ENCODE measurements around the gene FAM3D.
"Not testable (repeated sequence)": the region's sequence is repeated elsewhere in the genome, so short reads cannot be mapped to it uniquely, and the experiment has no call there.

FAM3D gene, protein sequence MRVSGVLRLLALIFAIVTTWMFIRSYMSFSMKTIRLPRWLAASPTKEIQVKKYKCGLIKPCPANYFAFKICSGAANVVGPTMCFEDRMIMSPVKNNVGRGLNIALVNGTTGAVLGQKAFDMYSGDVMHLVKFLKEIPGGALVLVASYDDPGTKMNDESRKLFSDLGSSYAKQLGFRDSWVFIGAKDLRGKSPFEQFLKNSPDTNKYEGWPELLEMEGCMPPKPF

DNA sequence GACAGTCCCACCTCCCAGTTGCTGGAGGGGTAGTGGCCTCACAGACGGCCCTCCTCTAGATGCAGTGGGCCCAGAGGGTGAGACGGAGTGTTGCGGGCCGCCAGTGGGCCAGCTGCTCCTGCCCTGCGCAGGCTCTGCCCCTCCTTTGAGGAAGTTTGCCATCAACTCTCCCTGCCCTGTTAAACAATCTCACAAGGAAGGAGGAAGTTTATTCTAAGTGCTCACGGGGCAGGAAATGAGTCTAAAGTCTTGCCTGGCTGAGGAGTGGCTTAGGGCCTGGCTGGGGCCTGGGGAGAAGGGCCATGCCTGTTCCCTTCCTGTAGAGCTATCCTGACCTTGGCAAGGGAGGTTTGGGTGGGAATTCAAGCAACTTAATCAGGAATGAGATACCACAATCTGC lies at the start of gene FAM3D:
FAM3D (minus strand) TSS at position 92 of the 400 bp plus-strand sequence. CDS start 11,211 bp downstream, outside the sequence.
- Mint-ChIP-seq H3K4me3 (no peak within 1 kb of the TSS), H3K9me3 (no peaks in the 10 kb centered on the region), H3K36me3 (ENCODE audit: low read depth) (no peaks in the 10 kb centered on the region), H3K27ac (no peak within 1 kb of the TSS), H3K4me1 (ENCODE audit: low read depth) (no peaks in the 10 kb centered on the region), H3K27me3 (ENCODE audit: low read depth) (peaks cover 5% of the 10 kb centered on the region)
- DNase-seq (ENCODE audit: low spot score) = no peak

DNA sequence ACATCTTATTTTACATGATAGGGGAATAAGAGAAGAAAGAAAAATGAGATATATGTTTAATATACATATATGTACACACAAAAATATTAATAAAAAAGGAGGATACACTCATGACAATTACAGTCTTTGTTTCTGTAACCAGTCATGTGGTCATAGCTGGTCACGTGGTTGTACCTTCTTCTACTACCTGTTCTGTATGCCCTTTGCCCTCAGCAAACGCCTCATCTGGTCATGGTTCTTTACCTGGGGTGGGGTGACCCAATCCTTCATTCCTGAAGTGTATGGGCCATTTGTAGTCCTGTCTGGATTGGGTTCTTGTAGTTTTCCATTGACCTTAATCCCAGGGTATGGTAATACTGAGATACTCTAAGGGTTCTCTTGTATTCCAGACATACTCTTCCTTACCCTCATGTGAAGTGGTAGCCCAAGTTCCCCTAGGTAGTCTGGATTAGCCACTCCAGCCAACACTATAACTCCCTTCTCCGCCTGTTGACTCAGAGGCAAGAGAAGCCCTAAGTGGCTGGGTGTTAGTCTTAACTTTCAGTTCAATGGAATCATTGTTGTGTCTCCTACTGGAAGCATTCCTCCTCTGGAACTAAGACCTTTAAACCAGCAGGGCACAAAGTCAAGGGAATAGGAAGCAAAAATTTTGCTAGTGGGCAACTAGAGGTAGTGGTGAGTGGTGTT lies 47.3 kb upstream of the FAM3D start:
- Mint-ChIP-seq H3K27me3 (ENCODE audit: low read depth) (no peaks in the 10 kb centered on the region), H3K9me3 (no peaks in the 10 kb centered on the region), H3K4me3 (no peak overlapping the region), H3K4me1 (ENCODE audit: low read depth) (no peaks in the 10 kb centered on the region), H3K27ac (no peak overlapping the region), H3K36me3 (ENCODE audit: low read depth) (no peaks in the 10 kb centered on the region)
- no peak for DNase-seq (ENCODE audit: low spot score)

DNA sequence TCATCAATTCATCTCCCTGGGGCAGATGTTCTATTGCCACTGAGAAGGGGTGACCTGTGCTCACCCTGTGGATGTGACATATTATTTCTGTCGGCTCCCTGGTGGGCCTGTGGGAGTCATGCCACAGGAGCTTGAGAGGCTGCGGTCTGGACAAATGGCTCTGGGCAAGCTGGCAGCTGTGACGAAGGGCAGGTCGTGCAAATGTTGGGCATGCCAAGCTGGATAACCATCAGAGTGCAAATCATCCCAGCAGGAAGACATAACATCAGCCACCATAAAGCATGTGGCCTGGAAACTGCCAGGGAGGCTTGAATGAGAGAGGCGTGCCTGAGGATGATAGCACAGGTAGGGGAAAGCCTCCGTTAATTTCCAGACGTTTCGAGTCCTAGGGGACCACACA lies 45.3 kb upstream of the FAM3D start:
- H3K9me3 Mint-ChIP-seq = no peaks in the 10 kb centered on the region
- H3K4me3 Mint-ChIP-seq = no peak overlapping the region
- DNase-seq (ENCODE audit: low spot score) = no peak
- no peaks in the 10 kb centered on the region for H3K4me1 Mint-ChIP-seq (ENCODE audit: low read depth)
- H3K27me3 Mint-ChIP-seq (ENCODE audit: low read depth) = no peaks in the 10 kb centered on the region
- H3K36me3 Mint-ChIP-seq (ENCODE audit: low read depth) = no peaks in the 10 kb centered on the region
- no peak overlapping the region for H3K27ac Mint-ChIP-seq

DNA sequence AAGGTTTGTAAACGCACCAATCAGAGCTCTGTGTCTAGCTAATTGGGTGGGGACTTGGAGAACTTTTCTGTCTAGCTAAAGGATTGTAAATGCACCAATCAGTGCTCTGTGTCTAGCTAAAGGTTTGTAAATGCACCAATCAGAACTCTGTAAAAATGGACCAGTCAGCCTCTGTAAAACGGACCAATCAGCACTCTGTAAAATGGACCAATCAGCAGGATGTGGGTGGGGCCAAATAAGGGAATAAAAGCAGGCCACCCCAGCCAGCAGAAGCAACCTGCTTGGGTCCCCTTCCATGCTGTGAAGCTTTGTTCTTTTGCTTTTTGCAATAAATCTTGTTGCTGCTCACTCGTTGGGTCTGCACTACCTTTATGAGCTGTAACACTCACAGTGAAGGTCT lies 42.4 kb upstream of the FAM3D start:
- DNase-seq (ENCODE audit: low spot score); H3K4me1 Mint-ChIP-seq (ENCODE audit: low read depth); H3K4me3 Mint-ChIP-seq; H3K27ac Mint-ChIP-seq; H3K36me3 Mint-ChIP-seq (ENCODE audit: low read depth); H3K9me3 Mint-ChIP-seq; H3K27me3 Mint-ChIP-seq (ENCODE audit: low read depth): not testable (repeated sequence)

DNA sequence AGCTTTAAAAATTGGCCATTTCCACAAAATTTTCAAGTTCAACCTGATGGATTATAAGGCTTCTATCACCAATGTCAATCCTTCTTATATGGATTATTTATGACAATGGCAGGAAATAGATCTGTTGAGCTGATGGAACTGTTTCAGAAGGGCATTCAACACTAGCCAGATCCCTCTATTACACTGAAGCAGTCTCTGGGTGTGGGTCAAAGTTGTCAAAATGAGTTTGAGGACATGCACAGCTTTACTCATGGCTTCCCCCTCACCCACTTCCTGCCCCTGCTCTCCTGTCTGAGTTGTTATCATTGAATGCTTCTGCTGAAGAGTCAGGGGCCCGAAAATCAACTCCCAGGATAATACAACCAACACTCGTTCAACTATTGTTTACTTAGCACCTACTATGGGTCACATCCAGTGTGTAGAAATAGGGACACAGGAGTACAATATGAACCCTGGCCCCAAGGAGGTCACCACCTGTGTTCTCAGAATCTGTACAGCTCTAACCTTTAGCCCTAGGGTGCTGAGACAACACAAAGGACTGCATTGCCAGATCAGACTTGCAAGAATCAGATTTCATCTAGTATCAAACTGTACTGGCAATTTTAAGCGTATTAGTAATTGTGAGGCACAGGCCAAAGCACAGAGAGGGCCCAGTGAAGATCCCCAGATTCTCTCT lies 41.7 kb upstream of the FAM3D start:
- Mint-ChIP-seq H3K27me3 (ENCODE audit: low read depth) (no peaks in the 10 kb centered on the region), H3K4me1 (ENCODE audit: low read depth) (no peaks in the 10 kb centered on the region), H3K36me3 (ENCODE audit: low read depth) (no peaks in the 10 kb centered on the region), H3K4me3 (no peak overlapping the region), H3K9me3 (no peaks in the 10 kb centered on the region), H3K27ac (no peak overlapping the region)
- no peak for DNase-seq (ENCODE audit: low spot score)

DNA sequence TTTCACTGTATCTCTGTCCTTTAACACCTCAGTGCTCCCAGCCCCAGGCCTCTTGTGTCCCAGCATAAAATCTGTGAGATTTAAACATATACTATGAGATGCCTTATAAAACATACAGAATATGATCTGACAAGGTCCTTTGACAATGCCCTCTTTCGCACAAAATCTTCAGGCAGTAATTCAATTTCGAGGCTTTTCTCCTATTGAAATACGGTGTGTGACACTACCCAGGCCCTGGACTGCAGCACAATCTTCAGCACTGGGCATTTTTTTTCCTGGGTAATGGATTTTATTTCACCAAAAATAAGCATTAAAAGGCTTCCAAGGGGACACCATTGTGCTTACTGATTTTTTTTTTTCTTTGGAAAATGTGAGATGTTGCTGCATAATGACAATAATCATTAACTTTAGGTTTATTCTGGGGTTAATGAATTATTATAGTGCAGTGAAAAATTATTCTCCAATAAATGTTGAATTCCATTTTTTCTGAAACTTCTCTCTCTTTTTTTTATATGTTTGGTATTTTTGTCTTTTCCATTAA lies 40.9 kb upstream of the FAM3D start:
- H3K9me3 Mint-ChIP-seq = no peaks in the 10 kb centered on the region
- no peak for DNase-seq (ENCODE audit: low spot score)
- H3K4me1 Mint-ChIP-seq (ENCODE audit: low read depth) = no peaks in the 10 kb centered on the region
- no peaks in the 10 kb centered on the region for H3K27me3 Mint-ChIP-seq (ENCODE audit: low read depth)
- H3K36me3 Mint-ChIP-seq (ENCODE audit: low read depth) = no peaks in the 10 kb centered on the region
- no peak overlapping the region for H3K4me3 Mint-ChIP-seq
- no peak overlapping the region for H3K27ac Mint-ChIP-seq

DNA sequence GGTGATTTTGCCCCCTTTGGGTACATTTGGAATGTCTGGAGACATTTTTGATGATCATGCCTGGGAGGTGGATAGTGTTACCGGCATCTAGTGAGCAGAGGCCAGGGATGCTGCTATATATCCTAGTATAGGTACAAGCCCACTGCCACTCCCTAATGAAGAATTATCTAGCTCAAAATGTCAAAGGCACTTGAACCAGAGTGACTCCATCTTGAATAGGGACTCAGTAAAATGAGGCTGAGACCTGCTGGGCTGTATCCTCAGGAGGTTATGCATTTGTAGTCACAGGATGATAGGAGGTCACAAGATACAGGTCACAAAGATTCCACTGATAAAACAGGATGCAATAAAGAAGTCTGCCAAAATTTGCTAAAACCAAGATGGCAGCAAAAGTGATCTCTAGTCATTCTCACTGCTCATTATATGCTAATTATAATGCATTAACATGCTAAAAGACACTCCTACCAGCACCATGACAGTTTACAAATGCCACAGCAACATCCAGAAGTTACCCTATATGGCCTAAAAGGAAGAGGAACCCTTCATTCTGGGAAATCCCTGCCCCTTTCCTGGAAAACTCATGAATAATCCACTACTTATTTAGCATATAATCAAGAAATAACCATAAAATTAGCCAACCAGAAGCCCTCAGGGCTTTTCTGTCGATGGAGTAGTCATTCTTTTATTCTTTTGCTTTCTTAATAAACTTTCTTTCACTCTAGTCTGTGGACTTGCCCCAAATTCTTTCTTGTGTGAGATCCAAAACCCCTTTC lies 40.0 kb upstream of the FAM3D start:
- no peak overlapping the region for H3K27ac Mint-ChIP-seq
- no peaks in the 10 kb centered on the region for H3K9me3 Mint-ChIP-seq
- H3K27me3 Mint-ChIP-seq (ENCODE audit: low read depth) = no peaks in the 10 kb centered on the region
- no peaks in the 10 kb centered on the region for H3K4me1 Mint-ChIP-seq (ENCODE audit: low read depth)
- no peak overlapping the region for H3K4me3 Mint-ChIP-seq
- no peak for DNase-seq (ENCODE audit: low spot score)
- no peaks in the 10 kb centered on the region for H3K36me3 Mint-ChIP-seq (ENCODE audit: low read depth)

DNA sequence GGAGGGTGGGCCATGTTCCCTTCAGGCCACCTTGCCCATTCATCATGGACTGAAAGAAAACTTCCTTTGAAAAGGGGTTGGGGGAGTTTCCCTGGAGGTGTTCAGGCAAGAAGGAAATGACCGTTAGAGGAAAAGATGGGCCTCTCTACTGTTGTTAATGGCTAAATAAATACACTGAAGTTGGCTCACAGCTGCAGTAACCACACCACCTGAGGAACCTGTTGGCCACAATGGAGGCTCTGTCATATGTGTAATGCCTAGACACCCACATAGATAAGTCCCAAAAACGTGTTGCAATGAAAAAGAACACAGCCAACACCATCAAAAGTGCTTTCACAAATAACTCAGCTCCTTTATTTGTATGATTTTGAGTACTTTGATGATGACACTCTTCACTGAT lies 38.2 kb upstream of the FAM3D start:
- Mint-ChIP-seq H3K27me3 (ENCODE audit: low read depth) (peaks cover 8% of the 10 kb centered on the region), H3K4me3 (no peak overlapping the region), H3K9me3 (no peaks in the 10 kb centered on the region), H3K27ac (no peak overlapping the region), H3K4me1 (ENCODE audit: low read depth) (no peaks in the 10 kb centered on the region), H3K36me3 (ENCODE audit: low read depth) (no peaks in the 10 kb centered on the region)
- no peak for DNase-seq (ENCODE audit: low spot score)

DNA sequence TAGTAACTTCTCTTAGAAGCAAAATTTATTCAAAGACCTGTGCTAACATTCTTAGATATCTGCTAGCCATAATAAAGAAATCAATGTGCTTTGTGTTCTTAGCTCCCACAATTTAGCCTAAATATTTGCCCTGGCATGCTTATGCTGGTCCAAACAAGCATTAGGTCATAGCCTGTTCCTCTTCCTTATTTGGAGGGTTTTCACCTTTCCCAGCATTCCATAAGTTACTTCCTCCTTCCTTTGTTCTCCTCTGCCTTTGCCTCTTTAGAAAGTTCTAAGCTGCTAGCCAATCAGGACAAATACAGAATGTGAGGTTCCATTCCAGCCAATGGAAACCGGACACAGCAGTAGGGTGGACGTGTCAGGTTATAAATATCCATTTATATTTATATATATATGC lies 37.7 kb upstream of the FAM3D start:
- not testable (repeated sequence) for DNase-seq (ENCODE audit: low spot score); H3K36me3 Mint-ChIP-seq (ENCODE audit: low read depth); H3K4me1 Mint-ChIP-seq (ENCODE audit: low read depth); H3K27ac Mint-ChIP-seq; H3K9me3 Mint-ChIP-seq; H3K4me3 Mint-ChIP-seq
- H3K27me3 Mint-ChIP-seq (ENCODE audit: low read depth) = peaks cover 11% of the 10 kb centered on the region

DNA sequence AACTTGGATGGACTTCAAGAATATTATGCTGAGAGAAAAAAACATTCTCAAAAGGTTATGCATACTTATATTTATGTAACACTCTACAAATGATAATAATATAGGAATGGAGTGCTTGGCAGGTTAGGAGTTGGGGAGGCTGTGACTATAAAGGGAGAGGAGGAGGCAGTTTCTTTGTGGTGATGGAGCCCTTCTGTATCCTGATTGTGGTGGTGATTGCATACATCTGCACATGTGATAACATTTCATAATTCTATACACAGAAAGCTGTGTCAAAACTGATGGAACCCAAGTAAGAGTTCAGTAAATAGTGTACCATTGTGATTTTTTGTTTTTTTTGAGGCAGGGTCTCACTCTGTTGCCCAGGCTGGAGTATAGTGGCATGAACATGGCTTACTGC lies 31.7 kb upstream of the FAM3D start:
- H3K27ac Mint-ChIP-seq = no peak overlapping the region
- H3K27me3 Mint-ChIP-seq (ENCODE audit: low read depth) = peaks cover 12% of the 10 kb centered on the region

DNA sequence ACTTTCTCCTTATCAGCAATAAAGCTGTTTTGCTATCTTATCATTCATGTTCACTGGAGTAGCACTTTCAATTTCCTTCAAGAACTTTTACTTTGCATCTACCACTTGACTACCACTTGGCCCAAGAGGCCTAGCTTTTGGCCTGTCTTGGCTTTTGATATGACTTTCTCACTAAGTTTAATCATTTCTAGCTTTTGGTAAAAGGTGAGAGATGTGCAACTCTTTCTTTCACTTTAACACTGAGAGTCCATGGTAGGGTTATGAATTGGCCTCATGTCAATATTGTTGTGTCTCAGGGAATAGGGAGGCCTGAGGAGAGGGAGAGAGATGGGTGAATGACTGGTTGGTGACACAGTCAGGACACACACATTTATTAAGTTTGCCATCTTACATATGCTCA lies 31.0 kb upstream of the FAM3D start:
- Mint-ChIP-seq H3K27ac (no peak overlapping the region), H3K9me3 (peaks cover 18% of the 10 kb centered on the region), H3K4me1 (ENCODE audit: low read depth) (peaks cover 8% of the 10 kb centered on the region), H3K4me3 (no peak overlapping the region), H3K36me3 (ENCODE audit: low read depth) (no peaks in the 10 kb centered on the region), H3K27me3 (ENCODE audit: low read depth) (peaks cover 12% of the 10 kb centered on the region)
- no peak for DNase-seq (ENCODE audit: low spot score)

More for the DNA sequence above, 31.7 kb upstream of the FAM3D start:
- Mint-ChIP-seq H3K36me3 (ENCODE audit: low read depth) (no peaks in the 10 kb centered on the region), H3K9me3 (peaks cover 13% of the 10 kb centered on the region), H3K4me3 (no peak overlapping the region), H3K4me1 (ENCODE audit: low read depth) (peaks cover 8% of the 10 kb centered on the region)
- no peak for DNase-seq (ENCODE audit: low spot score)

DNA sequence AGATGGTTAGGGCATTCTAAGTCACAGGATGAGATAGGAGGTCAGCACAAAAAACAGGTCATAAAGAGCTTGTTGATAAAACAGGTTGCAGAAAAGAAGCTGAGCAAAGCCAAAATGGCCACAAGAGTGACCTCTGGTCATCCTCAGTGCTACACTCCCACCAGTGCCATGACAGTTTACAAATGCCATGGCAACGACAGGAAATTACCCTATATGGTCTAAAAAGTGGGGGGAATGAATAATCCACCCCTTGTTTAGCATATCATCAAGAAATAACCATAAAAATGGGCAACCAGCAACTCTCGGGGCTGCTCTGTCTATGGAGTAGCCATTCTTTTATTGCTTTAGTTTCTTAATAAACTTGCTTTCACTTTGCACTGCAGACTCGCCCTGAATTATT lies 30.2 kb upstream of the FAM3D start:
- H3K4me3 Mint-ChIP-seq; H3K4me1 Mint-ChIP-seq (ENCODE audit: low read depth); H3K36me3 Mint-ChIP-seq (ENCODE audit: low read depth); DNase-seq (ENCODE audit: low spot score); H3K27ac Mint-ChIP-seq: not testable (repeated sequence)
- H3K27me3 Mint-ChIP-seq (ENCODE audit: low read depth) = peaks cover 12% of the 10 kb centered on the region
- peaks cover 21% of the 10 kb centered on the region for H3K9me3 Mint-ChIP-seq

DNA sequence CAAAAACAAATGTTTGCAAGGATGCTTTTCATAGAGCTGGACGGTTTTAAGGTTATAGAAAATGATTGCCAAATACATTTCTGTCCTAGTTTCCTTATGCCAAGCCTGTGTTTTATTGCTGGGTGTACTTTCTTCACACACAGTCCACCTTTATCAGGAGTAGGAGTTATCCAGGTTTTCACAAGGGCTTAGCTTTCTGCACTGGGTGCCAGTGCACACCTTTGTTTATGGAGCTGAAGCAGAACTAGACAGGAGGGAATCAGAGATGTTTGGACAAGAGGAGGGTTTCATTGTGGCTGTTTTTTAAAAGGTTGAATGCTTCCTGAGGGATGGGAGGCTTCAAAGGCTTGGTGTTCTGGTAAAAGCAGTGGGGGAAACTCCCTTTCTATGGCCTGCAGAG lies 29.5 kb upstream of the FAM3D start:
- peaks cover 8% of the 10 kb centered on the region for H3K4me1 Mint-ChIP-seq (ENCODE audit: low read depth)
- no peak for DNase-seq (ENCODE audit: low spot score)
- H3K9me3 Mint-ChIP-seq = peaks cover 28% of the 10 kb centered on the region
- H3K27me3 Mint-ChIP-seq (ENCODE audit: low read depth) = peaks cover 8% of the 10 kb centered on the region
- no peak overlapping the region for H3K27ac Mint-ChIP-seq
- H3K36me3 Mint-ChIP-seq (ENCODE audit: low read depth) = no peaks in the 10 kb centered on the region
- no peak overlapping the region for H3K4me3 Mint-ChIP-seq

DNA sequence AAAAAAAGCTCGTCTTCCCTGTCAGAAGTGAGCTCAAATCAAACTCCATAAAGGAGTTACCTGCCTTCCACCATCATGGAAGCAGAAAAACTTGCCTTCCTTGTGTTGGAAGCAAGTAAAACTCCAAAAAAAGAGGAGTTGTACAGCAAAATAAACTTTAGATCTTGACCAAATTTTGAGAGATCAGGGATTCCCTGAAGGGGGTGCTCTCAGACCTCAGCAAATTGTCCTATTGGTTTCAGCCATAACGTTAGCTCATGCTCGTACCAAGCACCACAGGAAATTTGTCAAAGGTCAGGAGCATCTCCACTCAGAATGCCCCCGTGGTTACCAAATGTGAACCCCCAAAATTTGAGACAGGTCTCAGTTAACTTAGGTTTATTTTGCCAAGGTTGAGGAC lies 28.7 kb upstream of the FAM3D start:
- peaks cover 29% of the 10 kb centered on the region for H3K9me3 Mint-ChIP-seq
- H3K27ac Mint-ChIP-seq; H3K4me1 Mint-ChIP-seq (ENCODE audit: low read depth); H3K27me3 Mint-ChIP-seq (ENCODE audit: low read depth); H3K36me3 Mint-ChIP-seq (ENCODE audit: low read depth); H3K4me3 Mint-ChIP-seq; DNase-seq (ENCODE audit: low spot score): not testable (repeated sequence)
